ENCODE measurements around the gene PPP1R27.

DNA sequence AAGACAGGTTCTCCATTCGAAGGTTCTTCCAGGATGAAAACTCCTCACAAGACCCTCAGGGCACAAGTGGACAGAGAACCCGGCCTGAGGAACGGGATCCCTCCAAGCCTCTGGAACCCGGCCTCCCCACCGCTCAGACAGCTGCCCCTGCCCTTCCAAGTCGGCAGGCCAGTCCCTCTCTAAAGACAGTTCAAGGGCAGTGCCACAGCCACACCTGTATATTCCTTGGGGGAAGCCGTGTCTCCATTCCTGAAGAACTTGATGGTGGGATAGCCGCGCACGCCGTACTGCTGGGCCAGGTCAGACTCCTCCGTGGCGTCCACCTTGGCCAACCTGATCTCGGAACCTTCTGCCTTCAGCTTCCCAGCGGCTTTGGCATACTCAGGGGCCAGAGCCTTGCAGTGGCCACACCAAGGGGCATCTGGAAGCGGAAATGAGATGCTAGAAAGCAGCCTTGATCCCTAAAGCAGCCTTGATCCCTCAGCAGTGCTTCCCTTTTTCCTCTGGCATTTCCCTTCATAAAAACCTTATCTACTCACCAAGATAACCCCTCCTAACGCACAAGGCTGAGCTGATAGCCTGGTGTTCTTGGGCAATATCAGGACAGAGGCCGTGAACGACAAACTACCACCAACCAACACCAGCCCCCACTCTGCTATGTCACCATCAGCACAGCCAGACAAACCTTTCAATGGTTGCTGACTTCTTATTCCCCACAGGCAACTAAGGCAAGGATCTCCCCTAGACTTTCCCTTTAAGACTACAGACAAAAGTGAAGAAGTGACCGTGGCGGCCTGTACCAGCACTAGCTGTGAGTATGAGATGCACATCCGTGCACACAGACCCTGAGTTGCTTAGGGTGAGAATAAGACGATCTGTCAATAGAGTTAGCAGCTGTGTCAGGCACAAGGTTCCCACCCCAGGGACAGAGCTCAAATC, 24.4 kb upstream of the PPP1R27 start:
- TF ChIP-seq, protein P1, sequence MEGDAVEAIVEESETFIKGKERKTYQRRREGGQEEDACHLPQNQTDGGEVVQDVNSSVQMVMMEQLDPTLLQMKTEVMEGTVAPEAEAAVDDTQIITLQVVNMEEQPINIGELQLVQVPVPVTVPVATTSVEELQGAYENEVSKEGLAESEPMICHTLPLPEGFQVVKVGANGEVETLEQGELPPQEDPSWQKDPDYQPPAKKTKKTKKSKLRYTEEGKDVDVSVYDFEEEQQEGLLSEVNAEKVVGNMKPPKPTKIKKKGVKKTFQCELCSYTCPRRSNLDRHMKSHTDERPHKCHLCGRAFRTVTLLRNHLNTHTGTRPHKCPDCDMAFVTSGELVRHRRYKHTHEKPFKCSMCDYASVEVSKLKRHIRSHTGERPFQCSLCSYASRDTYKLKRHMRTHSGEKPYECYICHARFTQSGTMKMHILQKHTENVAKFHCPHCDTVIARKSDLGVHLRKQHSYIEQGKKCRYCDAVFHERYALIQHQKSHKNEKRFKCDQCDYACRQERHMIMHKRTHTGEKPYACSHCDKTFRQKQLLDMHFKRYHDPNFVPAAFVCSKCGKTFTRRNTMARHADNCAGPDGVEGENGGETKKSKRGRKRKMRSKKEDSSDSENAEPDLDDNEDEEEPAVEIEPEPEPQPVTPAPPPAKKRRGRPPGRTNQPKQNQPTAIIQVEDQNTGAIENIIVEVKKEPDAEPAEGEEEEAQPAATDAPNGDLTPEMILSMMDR (IDR thresholded peaks at IDR 0.05) = no peak
- no peak for TF ChIP-seq POLR2A (IDR thresholded peaks at IDR 0.05)
- TF ChIP-seq POLR2AphosphoS5 (IDR thresholded peaks at IDR 0.05) = no peak
